Stimulated activated CD8-positive, alpha-beta memory T cell treated with anti-CD3 and anti-CD28 coated beads, Interleukin-4, amount 100 ng/mL, for 24 hours (primary cell): ENCODE data around the gene SLC13A4.
"Not testable (repeated sequence)": the region's sequence is repeated elsewhere in the genome, so short reads cannot be mapped to it uniquely, and the experiment has no call there.

Experiments used
- DNase-seq: peaks from one replicate; pipeline ENCODE4 v3.0.0-alpha.2; 2020; ENCODE audit warnings: low read depth

SLC13A4 gene

GRCh38 chr7:135692055-135692454 is 35.9 kb downstream of the SLC13A4 start:
- DNase-seq = no peak

GRCh38 chr7:135690566-135690965 is 37.4 kb downstream of the SLC13A4 start:
- DNase-seq = no peak

- DNase-seq = no peak
Measured at GRCh38 chr7:135687466-135687865, 40.5 kb downstream of the SLC13A4 start.

GRCh38 chr7:135685306-135686084 is 42.5 kb downstream of the SLC13A4 start:
- no peak for DNase-seq

- DNase-seq = no peak
Measured at GRCh38 chr7:135684699-135685098, 43.3 kb downstream of the SLC13A4 start.

GRCh38 chr7:135684136-135684535 is 43.9 kb downstream of the SLC13A4 start:
- DNase-seq = no peak

GRCh38 chr7:135683609-135684008 is 44.4 kb downstream of the SLC13A4 start:
- no peak for DNase-seq

GRCh38 chr7:135682191-135682590 is 45.8 kb downstream of the SLC13A4 start:
- no peak for DNase-seq

GRCh38 chr7:135681762-135682161 is 46.2 kb downstream of the SLC13A4 start:
- DNase-seq = no peak

GRCh38 chr7:135678612-135679575 is 49.1 kb downstream of the SLC13A4 start:
- no peak for DNase-seq

- DNase-seq = no peak
Measured at GRCh38 chr7:135673360-135673706, 54.7 kb downstream of the SLC13A4 start.

- no peak for DNase-seq
Measured at GRCh38 chr7:135672560-135673359, 55.2 kb downstream of the SLC13A4 start.

- no peak for DNase-seq
Measured at GRCh38 chr7:135670179-135670578, 57.8 kb downstream of the SLC13A4 start.

- DNase-seq = no peak
Measured at GRCh38 chr7:135669774-135670173, 58.2 kb downstream of the SLC13A4 start.

GRCh38 chr7:135668852-135669395 is 59.1 kb downstream of the SLC13A4 start:
- not testable (repeated sequence) for DNase-seq

GRCh38 chr7:135667626-135668025 is 60.4 kb downstream of the SLC13A4 start:
- not testable (repeated sequence) for DNase-seq

- no peak for DNase-seq
Measured at GRCh38 chr7:135666846-135667245, 61.1 kb downstream of the SLC13A4 start.

GRCh38 chr7:135666156-135666555 is 61.8 kb downstream of the SLC13A4 start:
- DNase-seq = no peak

- no peak for DNase-seq
Measured at GRCh38 chr7:135665042-135665441, 62.9 kb downstream of the SLC13A4 start.

- no peak for DNase-seq
Measured at GRCh38 chr7:135664046-135664589, 63.9 kb downstream of the SLC13A4 start.

- peak; percentile 93 for DNase-seq
Measured at GRCh38 chr7:135662373-135663114, 65.4 kb downstream of the SLC13A4 start, which contains the start of gene STMP1. TSS of gene STMP1 (plus strand) at chr7:135662514.
